ENCODE results near the gene AMMECR1L. TPM values are rescaled to one million over a fixed set of nuclear protein-coding genes. Genes with fewer than 3 reads are reported as not detected.

Gene AMMECR1L
- total RNA-seq, 1 experiment from 2014 or later: 29.3 TPM

- Mint-ChIP-seq H3K9me3 (ENCODE audit: unreplicated experiment) (no peaks in the 10 kb centered on the region), H3K36me3 (ENCODE audit: insufficient read depth, unreplicated experiment) (peaks cover 77% of the 10 kb centered on the region), H3K4me1 (ENCODE audit: low read depth, unreplicated experiment) (no peaks in the 10 kb centered on the region), H3K27ac (ENCODE audit: unreplicated experiment) (no peak overlapping the region), H3K4me3 (ENCODE audit: unreplicated experiment) (no peak overlapping the region), H3K27me3 (ENCODE audit: insufficient read depth, unreplicated experiment) (no peaks in the 10 kb centered on the region)
- peak in 1 of 2 experiments; percentile 19 for TF ChIP-seq CTCF (IDR thresholded peaks at IDR 0.05; ENCODE audit: insufficient read depth in 1 of 2, low read depth in 1 of 2, low read length in 1 of 2, severe bottlenecking in 1 of 2, unreplicated experiment in 1 of 2)
- no peaks in the 10 kb centered on the region for H3K9me3 ChIP-seq
- DNase-seq: peak; percentile 39 to 59
- BruUV-seq (replicated peaks): no TSS peak
- no peak overlapping the region for H3K4me3 ChIP-seq (ENCODE audit: low read depth, low read length)
- intact Hi-C loops (cut with micrococcal nuclease; ENCODE audit: unreplicated experiment): no loop called here
- ChIA-PET CTCF (no interaction called here), POLR2A (no interaction called here)
- peaks cover 5% of the 10 kb centered on the region; the same call in 1 of the 2 replicates for H3K36me3 ChIP-seq (ENCODE audit: control insufficient read depth, insufficient read depth, low read length)
- H3K27me3 ChIP-seq (replicated peaks; ENCODE audit: control insufficient read depth, insufficient read depth, low read length): no peaks in the 10 kb centered on the region
- H3K4me1 ChIP-seq: peaks cover 9% of the 10 kb centered on the region
These were observed 20.9 kb downstream of the AMMECR1L start for GRCh38 chr2:127864877-127865276.

GRCh38 chr2:127862228-127862627 lies 23.5 kb downstream of the AMMECR1L start:
- Mint-ChIP-seq H3K9me3 (ENCODE audit: unreplicated experiment) (no peaks in the 10 kb centered on the region), H3K4me3 (ENCODE audit: unreplicated experiment) (no peak overlapping the region), H3K27ac (ENCODE audit: unreplicated experiment) (no peak overlapping the region), H3K27me3 (ENCODE audit: insufficient read depth, unreplicated experiment) (no peaks in the 10 kb centered on the region), H3K4me1 (ENCODE audit: low read depth, unreplicated experiment) (no peaks in the 10 kb centered on the region), H3K36me3 (ENCODE audit: insufficient read depth, unreplicated experiment) (peaks cover 65% of the 10 kb centered on the region)
- ChIA-PET CTCF (no interaction called here), POLR2A (no interaction called here)
- DNase-seq: no peak
- BruUV-seq (replicated peaks): no TSS peak
- no peak for TF ChIP-seq CTCF (IDR thresholded peaks at IDR 0.05; ENCODE audit: insufficient read depth in 1 of 2, low read depth in 1 of 2, low read length in 1 of 2, severe bottlenecking in 1 of 2, unreplicated experiment in 1 of 2)
- Histone ChIP-seq H3K4me1 (peaks cover 9% of the 10 kb centered on the region), H3K4me3 (ENCODE audit: low read depth, low read length) (no peak overlapping the region), H3K9me3 (no peaks in the 10 kb centered on the region), H3K27me3 (replicated peaks; ENCODE audit: control insufficient read depth, insufficient read depth, low read length) (no peaks in the 10 kb centered on the region), H3K36me3 (ENCODE audit: control insufficient read depth, insufficient read depth, low read length) (peaks cover 3% of the 10 kb centered on the region; the same call in 1 of the 2 replicates)
- intact Hi-C loops (cut with micrococcal nuclease; ENCODE audit: unreplicated experiment): no loop called here

- no peaks in the 10 kb centered on the region for H3K9me3 ChIP-seq
- no peaks in the 10 kb centered on the region for H3K27me3 ChIP-seq (replicated peaks; ENCODE audit: control insufficient read depth, insufficient read depth, low read length)
- no TSS peak for BruUV-seq (replicated peaks)
- no peaks in the 10 kb centered on the region for H3K27me3 Mint-ChIP-seq (ENCODE audit: insufficient read depth, unreplicated experiment)
- intact Hi-C loops (cut with micrococcal nuclease; ENCODE audit: unreplicated experiment): no loop called here
- H3K4me3 ChIP-seq (ENCODE audit: low read depth, low read length): no peak overlapping the region
- H3K4me1 ChIP-seq: peaks cover 13% of the 10 kb centered on the region
- no peaks in the 10 kb centered on the region for H3K9me3 Mint-ChIP-seq (ENCODE audit: unreplicated experiment)
- H3K4me1 Mint-ChIP-seq (ENCODE audit: low read depth, unreplicated experiment): no peaks in the 10 kb centered on the region
- H3K27ac Mint-ChIP-seq (ENCODE audit: unreplicated experiment): peak overlapping the region; percentile 63
- H3K36me3 Mint-ChIP-seq (ENCODE audit: insufficient read depth, unreplicated experiment): peaks cover 66% of the 10 kb centered on the region
- CTCF ChIA-PET: interaction anchor here (0.5 to 0.9 kb wide), 3 partner anchors 16 to 137 kb away, joined by 3 read pairs; no protein-coding TSS in a partner anchor
- no peak for TF ChIP-seq CTCF (IDR thresholded peaks at IDR 0.05; ENCODE audit: insufficient read depth in 1 of 2, low read depth in 1 of 2, low read length in 1 of 2, severe bottlenecking in 1 of 2, unreplicated experiment in 1 of 2)
- POLR2A ChIA-PET: interaction anchor here (0.5 to 1.0 kb wide), 4 partner anchors 12 to 203 kb away, joined by 3 to 8 read pairs (median 4); no protein-coding TSS in a partner anchor
- no peak for DNase-seq
- peaks cover 2% of the 10 kb centered on the region for H3K36me3 ChIP-seq (ENCODE audit: control insufficient read depth, insufficient read depth, low read length)
- H3K4me3 Mint-ChIP-seq (ENCODE audit: unreplicated experiment): peak overlapping the region; percentile 80
These were observed 25.6 kb downstream of the AMMECR1L start for GRCh38 chr2:127860130-127860529.
